ENCODE results near the gene HECTD4.
A peak's percentile ranks its signal among the peaks of the same experiment; 100 is the strongest.
"Not testable (repeated sequence)": the region's sequence is repeated elsewhere in the genome, so short reads cannot be mapped to it uniquely, and the experiment has no call there.

Gene HECTD4

DNA sequence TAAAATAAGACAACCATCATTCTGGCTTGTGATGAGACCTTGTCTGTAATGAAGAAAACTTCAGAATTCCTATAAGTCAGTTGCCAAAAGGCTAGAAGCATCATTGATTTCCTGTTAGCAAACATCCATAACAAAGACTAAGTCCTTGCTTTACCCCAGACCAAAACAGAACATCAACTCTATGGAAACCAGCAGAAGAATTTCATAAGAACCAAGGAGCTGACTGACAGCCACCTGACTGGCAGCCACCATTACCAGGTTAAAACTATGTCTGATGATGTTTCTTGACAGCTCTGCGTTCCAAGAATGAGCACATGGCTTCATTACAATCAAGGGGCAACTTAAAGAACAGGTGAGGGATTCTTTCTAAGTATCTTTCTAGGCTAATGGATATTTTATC lies 29.3 kb downstream of the HECTD4 start:
- DNase-seq: no peak

DNA sequence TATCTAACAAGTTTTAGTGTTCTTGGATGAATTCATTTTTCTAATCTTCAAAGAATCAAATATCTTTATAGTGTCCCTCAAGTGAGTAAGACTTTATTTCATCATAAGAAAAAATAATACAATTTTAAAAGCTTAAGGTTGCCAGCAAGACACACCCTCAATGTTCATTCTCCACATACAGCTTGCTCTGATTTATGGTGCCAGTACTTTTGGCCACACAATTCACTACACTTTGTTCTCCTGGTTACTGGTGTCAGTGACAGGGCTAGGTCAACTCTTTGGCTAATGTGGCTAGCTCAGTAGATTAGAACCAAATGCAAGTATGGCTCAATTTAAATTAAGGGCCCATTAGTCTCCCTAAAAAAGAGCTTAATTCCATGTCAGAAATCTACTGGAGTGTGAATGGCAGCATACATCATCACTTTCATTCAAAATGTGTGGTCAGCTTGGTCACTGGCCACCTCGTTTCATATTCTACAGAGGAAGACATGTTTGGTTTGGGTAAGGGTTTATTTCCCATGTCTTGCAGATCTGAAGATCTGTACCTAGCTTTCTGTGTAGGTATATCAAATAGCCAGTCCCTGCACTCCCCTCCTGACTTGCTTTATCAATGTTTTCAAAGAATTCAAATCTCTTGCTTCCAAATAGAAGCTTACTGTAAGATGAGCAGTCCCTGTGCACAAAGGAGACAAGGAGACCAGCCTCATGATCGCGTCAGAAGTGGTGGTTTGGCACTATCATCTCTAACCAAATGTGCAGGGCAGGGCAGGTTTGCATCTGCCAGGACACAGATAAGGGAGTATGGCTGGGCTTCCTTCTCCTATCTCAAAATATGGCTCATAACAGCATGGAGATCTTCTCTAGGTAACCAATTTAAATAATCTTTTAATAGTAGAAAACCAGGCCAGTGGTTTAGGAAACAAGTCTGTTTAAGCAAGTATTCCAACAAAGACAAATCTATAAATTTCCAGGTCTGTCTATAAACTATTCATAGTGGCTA lies 31.3 kb downstream of the HECTD4 start:
- DNase-seq: no peak

DNA sequence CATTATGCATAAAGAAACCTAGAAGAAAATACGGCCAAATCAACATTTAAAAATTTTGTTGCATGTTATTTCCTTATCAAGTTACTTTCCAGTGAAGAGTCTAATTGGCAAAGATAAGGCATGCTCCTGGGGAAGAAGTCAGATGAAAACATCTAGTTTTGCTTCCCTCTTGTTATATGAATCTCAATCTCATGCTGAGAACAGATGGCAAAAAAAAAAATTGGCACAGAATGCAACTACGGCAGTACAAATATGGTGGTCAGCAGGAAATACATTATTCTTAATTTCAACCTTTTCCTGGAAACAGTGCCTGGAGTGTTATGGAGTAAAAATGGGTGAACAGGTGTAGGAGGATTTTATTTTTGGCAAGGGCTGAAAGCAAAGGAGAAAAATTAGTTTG lies 32.8 kb downstream of the HECTD4 start:
- DNase-seq: peak; percentile 11 to 66

DNA sequence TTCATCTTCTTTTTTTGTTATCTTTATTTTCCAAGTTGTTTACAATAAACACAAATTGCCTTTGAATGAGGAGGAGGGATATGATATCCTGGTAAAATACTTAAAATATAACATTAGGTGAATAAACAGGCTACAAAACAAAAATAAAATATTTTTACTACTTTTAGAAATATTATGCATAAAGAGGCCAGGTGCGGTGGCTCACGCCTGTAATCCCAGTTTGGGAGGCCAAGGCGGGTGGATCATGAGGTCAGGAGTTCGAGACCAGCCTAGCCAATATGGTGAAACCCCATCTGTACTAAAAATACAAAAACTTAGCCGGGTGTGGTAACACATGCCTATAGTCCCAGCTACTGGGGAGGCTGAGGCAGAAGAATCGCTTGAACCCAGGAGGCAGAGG lies 33.3 kb downstream of the HECTD4 start:
- DNase-seq: not testable (repeated sequence)

DNA sequence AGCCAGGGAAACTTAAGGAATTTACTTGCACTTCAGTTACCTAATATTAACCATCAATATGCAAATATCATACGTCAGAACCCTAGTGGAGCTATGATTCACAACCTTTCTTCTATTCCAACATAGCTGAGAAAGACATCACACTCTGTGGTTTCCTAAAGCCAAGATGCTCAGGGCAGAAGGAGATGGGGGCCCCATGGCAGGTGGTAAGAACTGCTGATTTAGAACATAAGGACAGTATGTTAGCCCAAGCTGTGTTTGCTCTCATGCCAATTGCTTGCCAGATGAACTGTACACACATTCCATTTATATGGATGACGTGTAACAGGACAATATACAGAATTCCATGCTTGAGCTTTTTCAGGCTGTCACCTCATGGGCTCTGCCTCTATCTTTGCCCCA lies 34.6 kb downstream of the HECTD4 start:
- peak; percentile 10 to 79 for DNase-seq

DNA sequence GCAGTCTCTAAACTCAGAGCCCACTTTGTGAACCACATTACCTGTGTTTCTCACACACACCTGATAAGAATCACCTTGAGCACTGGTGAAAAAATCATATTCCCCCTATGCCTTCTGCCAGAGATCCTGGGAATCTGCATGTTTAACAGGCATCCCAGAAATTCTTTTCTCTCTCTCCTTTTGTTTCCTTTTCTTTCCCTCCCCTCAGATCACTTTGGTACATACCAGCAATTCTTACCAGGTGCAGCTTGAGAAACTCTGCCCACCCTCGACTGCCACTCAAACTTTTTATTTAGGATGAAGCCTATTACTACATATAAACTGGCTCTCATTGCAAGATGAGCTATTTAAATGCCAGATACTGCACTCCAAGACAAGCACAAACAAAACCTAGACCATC lies 36.0 kb downstream of the HECTD4 start:
- DNase-seq: no peak

DNA sequence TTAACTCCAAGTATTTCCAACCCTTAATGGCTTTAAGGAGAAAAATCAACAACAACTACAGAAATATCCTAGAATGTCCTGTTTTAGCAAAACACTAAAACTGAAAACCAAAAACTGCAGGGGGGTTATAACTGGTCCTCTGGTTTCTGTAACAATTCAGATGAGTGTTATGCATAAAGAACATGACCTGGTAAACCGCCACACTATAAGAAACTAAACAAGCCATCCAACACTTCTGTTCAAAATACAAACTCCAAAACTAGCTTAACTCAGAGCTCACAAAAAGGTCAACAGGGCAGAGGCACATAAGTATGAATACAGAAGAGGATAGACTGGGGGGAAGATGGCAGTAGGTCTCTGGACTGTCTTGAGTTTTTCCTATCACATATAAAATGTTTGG lies 38.0 kb downstream of the HECTD4 start:
- DNase-seq: no peak

DNA sequence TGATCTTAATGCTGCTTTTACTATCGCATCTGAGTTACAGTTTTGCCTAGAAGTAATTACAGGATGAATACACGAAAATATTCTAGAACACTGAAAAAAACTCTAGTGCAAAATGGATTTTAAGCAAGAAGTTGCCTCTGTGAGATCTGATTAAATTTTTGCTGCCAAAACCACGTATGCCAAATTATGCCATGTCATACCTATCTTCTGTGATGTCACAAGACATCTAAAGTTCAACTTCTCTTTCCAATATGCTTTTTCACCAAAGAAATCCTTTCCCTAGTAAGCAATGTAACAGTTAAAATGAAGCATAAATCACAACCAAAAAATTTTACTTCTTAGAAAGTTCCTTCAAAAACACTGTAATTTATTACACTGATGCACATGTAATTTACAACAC lies 39.6 kb downstream of the HECTD4 start:
- DNase-seq: no peak

DNA sequence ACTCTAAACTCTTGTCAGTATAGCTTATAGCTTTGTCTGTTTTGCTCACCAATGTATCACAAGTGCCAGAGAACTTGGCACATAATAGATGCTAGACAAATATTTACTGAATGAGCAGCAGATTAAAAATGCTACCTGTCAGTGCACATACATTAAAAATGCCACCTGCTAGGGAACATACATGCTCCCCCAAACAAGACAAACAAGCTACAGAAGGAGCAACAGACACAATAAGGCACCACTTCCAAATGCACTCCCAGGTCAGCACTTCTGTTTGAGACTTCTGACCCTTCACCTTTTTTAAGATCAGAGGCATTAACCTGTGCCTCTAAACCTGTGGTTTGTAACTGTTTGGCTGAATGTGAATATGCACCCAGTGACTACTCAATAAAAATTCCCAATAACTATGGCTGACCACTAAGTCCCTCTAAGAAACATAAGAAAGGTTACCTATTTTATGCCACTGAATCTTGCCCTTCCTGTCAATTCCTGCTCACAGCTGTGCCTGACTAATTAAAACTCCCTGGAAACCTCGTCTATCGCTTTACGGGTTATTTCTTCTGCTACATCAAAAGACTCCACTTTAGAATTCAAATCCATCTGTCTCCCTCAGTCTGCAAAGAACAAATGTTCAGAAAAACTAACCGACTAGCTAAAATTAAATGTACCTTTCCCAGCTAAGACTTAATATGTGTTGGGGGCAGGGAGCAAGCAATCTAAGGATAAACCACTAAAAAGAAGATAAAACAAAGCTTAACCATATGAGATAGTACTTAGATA lies 41.0 kb downstream of the HECTD4 start:
- peak in 1 of 2 experiments; percentile 47 for DNase-seq

DNA sequence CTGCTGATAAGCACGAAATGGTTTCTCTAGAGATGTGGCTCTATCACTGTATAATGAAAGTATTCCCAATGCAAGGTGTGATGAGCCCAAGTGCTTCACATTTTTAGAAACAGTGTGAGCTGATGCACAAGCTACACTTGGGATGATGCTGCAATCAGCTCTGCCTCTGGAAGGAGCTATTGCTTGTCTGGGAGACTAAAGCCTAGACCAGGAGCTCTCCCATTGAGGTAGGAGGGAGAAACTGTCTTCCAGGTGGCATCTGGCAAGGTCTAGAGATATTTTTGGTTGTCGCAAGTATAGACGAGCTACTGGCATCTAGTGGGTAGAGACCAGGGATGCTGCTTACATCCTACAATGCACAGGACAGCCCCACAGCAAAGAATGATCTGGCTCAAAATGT lies 42.0 kb downstream of the HECTD4 start:
- DNase-seq: no peak

DNA sequence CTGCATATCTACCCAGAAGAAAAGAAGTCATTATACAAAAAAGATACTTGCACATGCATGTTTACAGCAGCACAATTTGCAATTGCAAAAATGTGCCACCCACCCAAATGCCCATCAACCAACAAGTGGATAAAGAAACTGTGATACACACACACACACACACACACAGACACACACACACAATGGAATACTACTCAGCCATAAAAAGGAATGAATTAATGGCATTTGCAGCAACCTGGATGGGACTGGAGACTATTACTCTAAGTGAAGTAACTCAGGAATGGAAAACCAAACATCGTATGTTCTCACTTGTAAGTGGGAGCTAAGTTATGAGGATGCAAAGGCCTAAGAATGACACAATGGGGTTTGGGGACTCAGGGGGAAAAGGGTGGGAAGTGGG lies 47.2 kb downstream of the HECTD4 start:
- not testable (repeated sequence) for DNase-seq

DNA sequence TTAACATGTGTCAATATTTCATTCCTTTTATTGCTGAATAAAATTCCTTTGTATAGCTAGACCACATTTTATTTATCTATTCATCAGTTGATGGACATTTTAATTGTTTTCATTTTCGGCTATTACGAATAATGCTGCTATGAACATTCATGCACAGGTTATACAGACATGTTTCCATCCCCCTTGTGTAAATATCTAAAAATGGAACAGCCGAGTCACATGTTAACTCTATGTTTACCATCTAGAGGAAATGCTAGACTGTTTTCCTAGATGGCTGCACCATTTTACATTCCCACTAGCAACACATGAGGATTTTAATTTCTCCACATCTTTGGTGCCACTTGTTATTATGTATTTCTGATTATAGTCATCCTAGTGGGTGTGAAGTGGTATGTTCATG lies 49.2 kb downstream of the HECTD4 start:
- no peak for DNase-seq

DNA sequence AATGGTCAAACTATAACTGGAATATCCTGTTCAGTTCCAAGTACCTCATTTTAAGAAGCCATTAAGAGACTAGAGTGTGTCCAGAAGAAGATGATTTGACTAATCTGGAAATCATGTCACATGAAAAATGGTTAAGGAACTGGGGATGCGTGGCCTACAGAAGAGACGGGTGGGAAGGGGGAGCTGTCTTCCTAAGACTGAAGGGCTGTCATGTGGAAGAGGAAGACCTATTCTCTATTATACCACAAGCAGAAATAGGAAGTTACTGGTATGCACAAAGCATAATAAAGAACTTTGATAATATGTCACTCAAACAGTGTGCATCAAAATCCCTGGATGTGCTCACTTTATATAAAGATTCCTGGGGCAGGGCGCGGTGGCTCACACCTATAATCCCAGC lies 50.3 kb downstream of the HECTD4 start:
- DNase-seq: no peak

DNA sequence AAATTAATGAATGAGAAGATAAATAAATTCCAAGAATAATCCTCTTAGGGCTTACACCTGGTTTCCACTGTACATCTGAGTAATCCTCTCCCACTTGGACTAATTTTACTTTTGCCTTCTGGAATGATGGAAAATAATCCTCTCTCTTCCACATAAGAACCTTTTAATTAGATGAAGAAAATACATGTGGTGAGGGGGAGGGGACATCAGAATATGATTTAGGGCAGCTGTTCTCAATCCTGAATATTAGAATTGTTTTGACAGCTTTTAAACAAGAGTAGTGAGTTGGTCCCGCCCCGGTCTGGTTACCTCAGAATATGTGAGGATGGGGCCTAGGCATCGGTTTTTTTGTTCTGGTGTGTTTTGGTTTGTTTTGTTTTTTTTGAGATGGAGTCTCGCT lies 51.5 kb downstream of the HECTD4 start:
- peak; percentile 82 to 96 for DNase-seq

DNA sequence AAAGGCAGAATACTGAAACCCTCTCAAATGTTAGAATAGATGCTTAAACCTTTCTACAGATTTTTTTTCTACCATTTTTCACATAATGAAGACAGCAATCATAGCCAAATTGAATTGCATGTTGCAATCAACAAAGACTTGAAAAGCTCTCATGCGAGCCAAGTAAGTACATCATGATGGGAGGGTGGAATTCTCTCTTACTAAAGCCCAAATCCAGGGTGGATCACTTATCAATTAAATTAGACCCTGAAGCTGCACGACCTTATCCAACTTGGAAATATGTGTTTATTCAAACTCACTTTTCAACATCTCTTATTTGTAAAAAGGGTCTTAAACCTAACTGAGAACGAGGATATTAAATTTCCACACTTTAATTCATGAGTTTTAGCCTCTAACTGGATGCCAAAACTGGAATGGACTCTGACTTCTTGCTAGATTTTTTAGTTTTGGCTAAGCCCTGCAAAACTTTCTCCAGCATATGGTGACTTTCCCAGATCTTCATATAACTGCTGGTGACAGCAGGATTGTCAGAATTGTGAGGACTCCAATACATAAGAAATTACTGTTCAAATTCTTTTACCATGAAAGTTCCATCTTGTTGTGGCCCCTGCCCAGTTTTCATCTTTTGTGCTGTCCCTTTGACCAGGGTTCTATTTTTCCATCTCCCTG lies 53.6 kb downstream of the HECTD4 start:
- no peak for DNase-seq

DNA sequence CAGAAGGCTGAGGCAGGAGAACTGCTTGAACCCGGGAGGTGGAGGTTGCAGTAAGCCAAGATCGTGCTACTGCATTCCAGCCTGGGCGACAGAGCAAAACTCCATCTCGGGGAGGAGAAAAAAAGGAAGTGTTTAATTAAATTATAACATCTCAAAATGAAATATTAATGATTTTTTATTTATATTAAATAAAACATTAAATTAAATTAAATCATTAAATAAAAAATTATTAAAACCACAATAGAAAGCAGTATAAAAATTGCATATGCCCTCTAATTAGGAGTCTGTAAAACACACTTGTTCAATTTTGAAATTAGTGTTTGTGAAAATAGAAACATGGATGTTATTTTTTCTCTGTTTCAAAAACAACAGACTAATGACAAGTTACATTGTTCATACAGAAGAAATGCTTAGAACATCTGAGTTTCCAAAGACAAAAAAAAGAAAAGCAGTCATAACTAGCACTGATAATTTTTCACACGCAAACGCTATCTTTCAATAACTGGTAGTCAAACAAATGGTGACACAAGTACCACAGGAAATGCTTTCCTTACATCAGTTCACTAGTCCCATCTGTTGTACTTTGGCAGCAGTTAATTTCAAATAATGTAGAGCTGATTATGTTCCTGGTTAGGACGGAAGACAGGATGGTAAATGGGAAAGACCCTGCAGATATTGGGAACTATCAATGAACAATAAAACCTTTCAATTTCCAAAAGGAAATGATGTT lies 54.9 kb downstream of the HECTD4 start:
- DNase-seq: peak; percentile 15 to 31

DNA sequence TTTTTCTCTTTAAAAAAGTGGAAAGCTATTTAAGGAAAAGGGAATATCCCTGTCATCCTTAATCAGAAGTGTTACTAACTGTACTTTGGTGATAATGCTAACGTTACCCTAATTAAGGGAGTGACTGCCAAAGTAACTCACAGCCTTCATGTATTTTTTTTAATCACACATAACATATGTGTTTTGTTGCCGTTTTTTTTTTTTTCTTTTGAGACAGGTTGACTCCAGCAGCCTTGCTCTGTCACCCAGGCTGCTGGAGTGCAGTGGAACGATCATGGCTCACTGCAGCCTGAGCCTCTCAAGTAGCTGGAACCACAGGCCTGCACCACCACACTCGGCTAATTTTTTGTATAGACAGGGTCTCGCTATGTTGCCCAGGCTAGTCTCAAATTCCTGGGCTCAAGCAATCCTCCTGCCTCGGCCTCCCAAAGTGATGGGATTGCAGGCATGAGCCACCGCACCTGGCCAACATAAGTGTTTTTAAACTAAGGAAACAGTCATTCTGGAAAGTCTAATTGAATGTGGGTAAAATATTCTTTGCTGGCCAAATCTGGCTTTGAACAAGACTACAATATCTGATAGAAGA lies 56.5 kb downstream of the HECTD4 start:
- no peak for DNase-seq

DNA sequence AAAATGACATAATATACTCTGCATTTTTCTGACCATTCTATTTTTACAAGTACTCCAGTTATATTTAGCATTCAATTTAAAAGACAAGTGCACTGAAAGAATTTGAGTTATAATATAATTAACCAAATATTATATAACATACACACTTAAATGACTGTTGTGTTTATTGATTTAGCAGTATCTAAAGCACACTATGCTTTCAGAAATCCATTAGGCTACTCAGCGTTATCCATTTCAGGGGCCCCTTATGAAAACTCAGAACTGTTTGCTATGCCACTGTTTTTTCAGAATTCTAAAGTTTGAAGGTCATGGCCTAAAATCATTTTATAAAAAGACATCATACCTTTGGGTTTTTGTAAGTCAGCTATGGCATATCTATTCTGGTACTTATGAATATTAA lies 57.1 kb downstream of the HECTD4 start:
- DNase-seq: no peak

DNA sequence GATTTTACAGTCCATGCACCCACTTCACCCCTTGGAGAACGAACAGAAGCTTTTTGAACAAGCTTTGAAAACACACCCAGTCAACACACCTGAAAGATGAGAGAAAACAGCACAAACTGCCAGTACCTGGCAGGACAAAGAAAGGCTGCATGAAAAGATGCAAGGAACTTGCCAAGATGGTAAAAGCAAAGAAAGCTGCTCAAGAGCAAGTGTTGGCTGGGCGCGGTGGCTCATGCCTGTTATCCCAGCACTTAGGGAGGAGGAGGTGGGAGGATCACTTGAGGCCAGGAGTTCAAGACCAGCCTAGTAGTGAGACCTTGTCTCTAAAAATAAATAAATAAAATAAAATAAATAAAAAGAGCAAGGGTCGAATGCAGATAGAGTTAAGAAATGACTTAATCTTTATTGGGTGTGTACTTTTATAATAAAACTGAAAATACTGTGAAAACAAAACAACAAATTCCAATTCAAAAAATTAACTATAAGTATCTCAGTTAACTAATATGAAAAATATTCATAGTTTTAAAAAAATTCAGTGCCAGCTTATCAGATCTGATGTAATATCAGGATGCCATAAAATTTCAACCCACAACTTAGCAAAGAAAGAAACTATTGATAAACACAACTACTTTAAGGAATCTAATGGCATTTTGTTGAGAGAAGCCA lies 59.2 kb downstream of the HECTD4 start:
- DNase-seq: no peak

DNA sequence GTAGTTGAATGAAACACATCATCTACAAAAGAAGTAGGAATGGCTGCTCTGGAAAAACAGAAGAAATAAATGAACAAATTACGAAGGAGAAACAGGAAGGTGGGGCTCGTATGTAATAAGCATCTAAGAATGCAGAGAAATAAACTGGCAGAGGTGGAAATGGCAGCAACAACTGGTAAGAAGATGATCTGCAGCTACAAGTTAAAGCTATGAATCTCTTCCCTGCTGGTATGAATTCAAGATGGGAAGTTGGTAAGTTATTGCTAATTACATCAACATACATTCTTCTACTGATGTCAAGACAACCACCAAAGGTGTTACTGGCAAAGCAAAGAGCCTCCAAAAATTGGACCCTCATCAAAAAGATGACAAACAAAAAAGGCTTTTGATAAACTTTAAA lies 59.8 kb downstream of the HECTD4 start:
- no peak for DNase-seq

DNA sequence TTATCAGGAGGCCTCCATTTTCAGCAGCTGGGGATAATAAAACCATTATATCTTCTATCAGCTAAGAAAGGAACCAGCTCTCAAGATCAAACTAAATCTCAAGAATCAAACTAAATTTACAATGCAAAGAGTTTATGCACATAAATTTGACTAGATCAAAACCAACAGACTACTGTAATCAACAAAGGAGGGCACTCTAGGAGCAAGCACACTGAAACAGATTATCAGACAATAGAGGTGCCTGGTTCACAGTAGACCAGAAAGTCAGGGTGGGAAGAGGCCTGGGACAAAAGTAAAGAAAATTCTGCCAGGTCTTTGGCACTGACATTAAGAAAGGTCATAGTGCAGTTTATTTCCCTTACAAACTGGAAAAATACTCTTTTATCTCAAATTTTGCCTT lies 61.0 kb downstream of the HECTD4 start:
- no peak for DNase-seq

DNA sequence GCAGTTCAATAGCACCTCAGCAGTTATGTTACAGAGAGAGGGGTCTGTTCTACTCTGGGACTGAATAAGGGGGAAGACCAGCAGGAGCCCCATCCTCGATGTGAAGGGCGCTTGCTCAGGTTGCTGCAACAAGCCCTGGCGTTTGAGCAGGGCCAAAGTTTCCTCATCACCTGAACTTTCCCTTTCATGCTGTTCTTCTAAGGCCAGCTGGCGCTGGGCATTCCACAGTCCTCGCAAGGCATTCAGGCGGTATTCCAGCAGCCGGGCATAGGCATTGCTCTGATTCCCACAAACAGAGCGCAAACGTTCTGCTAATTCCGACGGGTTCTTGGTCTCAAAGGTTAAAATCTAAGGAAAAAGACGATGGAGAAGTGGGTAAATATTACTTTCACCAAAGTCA lies 62.8 kb downstream of the HECTD4 start:
- DNase-seq: no peak

Measured in NCI-H524 (cell line).